ENCODE data around the gene VSNL1.

Gene VSNL1

GRCh38 chr2:17589406-17590035 lies 49.0 kb downstream of the VSNL1 start:
- H3K27me3 ChIP-seq (ENCODE audit: control insufficient read depth, insufficient read depth, low read length) = no peaks in the 10 kb centered on the region
- H3K4me2 ChIP-seq (ENCODE audit: low read length) = no peak overlapping the region
- no peak overlapping the region for H2AFZ ChIP-seq
- no peaks in the 10 kb centered on the region for H3K36me3 ChIP-seq (ENCODE audit: control insufficient read depth, insufficient read depth, low read length)
- no peak overlapping the region for H3K9ac ChIP-seq
- TF ChIP-seq CTCF (IDR thresholded peaks at IDR 0.05) = no peak
- H3K9me3 ChIP-seq (ENCODE audit: control insufficient read depth, low read length) = no peaks in the 10 kb centered on the region
- peaks cover 5% of the 10 kb centered on the region for H3K4me1 ChIP-seq
- H3K27ac ChIP-seq = no peak overlapping the region
- no peaks in the 10 kb centered on the region for H3K79me2 ChIP-seq
- no peak overlapping the region for H3K4me3 ChIP-seq (ENCODE audit: low read depth, low read length)

GRCh38 chr2:17590342-17590911 lies 49.9 kb downstream of the VSNL1 start:
- Histone ChIP-seq H3K9me3 (ENCODE audit: control insufficient read depth, low read length) (no peaks in the 10 kb centered on the region), H3K4me3 (ENCODE audit: low read depth, low read length) (no peak overlapping the region), H3K9ac (no peak overlapping the region), H3K27me3 (ENCODE audit: control insufficient read depth, insufficient read depth, low read length) (no peaks in the 10 kb centered on the region), H3K36me3 (ENCODE audit: control insufficient read depth, insufficient read depth, low read length) (no peaks in the 10 kb centered on the region), H3K4me1 (peaks cover 5% of the 10 kb centered on the region), H2AFZ (no peak overlapping the region), H3K27ac (no peak overlapping the region), H3K79me2 (no peaks in the 10 kb centered on the region), H3K4me2 (ENCODE audit: low read length) (no peak overlapping the region)
- no peak for TF ChIP-seq CTCF (IDR thresholded peaks at IDR 0.05)

GRCh38 chr2:17591846-17592245 lies 51.4 kb downstream of the VSNL1 start:
- TF ChIP-seq CTCF (IDR thresholded peaks at IDR 0.05) = no peak

GRCh38 chr2:17592731-17593409 lies 52.4 kb downstream of the VSNL1 start:
- H3K36me3 ChIP-seq (ENCODE audit: control insufficient read depth, insufficient read depth, low read length) = no peaks in the 10 kb centered on the region
- H3K9ac ChIP-seq = no peak overlapping the region
- no peak for TF ChIP-seq CTCF (IDR thresholded peaks at IDR 0.05)
- no peak overlapping the region for H2AFZ ChIP-seq
- H3K4me2 ChIP-seq (ENCODE audit: low read length) = no peak overlapping the region
- H3K9me3 ChIP-seq (ENCODE audit: control insufficient read depth, low read length) = no peaks in the 10 kb centered on the region
- no peaks in the 10 kb centered on the region for H3K27me3 ChIP-seq (ENCODE audit: control insufficient read depth, insufficient read depth, low read length)
- no peak overlapping the region for H3K4me3 ChIP-seq (ENCODE audit: low read depth, low read length)
- peaks cover 5% of the 10 kb centered on the region for H3K4me1 ChIP-seq
- no peak overlapping the region for H3K27ac ChIP-seq
- no peaks in the 10 kb centered on the region for H3K79me2 ChIP-seq

More at GRCh38 chr2:17591846-17592245, 51.4 kb downstream of the VSNL1 start:
- Histone ChIP-seq H3K9ac (no peak overlapping the region), H3K4me3 (ENCODE audit: low read depth, low read length) (no peak overlapping the region), H3K4me2 (ENCODE audit: low read length) (no peak overlapping the region), H3K27me3 (ENCODE audit: control insufficient read depth, insufficient read depth, low read length) (no peaks in the 10 kb centered on the region), H3K79me2 (no peaks in the 10 kb centered on the region), H3K27ac (no peak overlapping the region), H2AFZ (no peak overlapping the region), H3K9me3 (ENCODE audit: control insufficient read depth, low read length) (no peaks in the 10 kb centered on the region), H3K36me3 (ENCODE audit: control insufficient read depth, insufficient read depth, low read length) (no peaks in the 10 kb centered on the region), H3K4me1 (peaks cover 5% of the 10 kb centered on the region)
